ENCODE results near the gene FAM170B. TPM values are rescaled to one million over a fixed set of nuclear protein-coding genes. Genes with fewer than 3 reads are reported as not detected.

The FAM170B gene
- total RNA-seq, 1 donor = not detected

GRCh38 chr10:49123981-49124950, 9.6 kb downstream of the FAM170B start:
- TF ChIP-seq CTCF (IDR thresholded peaks at IDR 0.05; ENCODE audit: insufficient read depth, low read depth, low read length) = no peak
- no peak overlapping the region for H3K4me3 ChIP-seq (ENCODE audit: low read depth, low read length)
- DNase-seq (ENCODE audit: low read depth) = no peak

DNA sequence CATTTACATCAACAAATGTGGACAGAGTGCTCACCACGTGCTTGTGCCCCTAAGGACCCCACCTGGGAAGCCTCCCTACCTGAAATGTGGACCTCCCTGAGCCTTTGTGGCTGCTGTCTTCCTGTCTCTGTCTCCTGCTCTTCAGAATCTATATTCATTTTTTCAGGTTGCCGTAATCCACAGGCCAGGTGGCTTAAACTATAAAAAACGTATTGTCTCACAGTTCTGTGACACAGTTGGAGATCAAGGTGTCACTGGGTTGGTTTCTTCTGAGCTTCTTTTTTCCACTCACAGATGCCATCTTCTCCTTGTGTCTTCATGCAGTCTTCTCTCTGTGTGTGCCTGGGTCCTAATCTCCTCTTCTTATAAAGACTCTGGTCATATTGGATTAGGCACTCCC, 12.9 kb downstream of the FAM170B start:
- no peak for TF ChIP-seq CTCF (IDR thresholded peaks at IDR 0.05; ENCODE audit: insufficient read depth, low read depth, low read length)
- no peak overlapping the region for H3K4me3 ChIP-seq (ENCODE audit: low read depth, low read length)
- DNase-seq (ENCODE audit: low read depth) = no peak

- TF ChIP-seq CTCF (IDR thresholded peaks at IDR 0.05; ENCODE audit: insufficient read depth, low read depth, low read length) = no peak
- DNase-seq (ENCODE audit: low read depth) = no peak
- no peak overlapping the region for H3K4me3 ChIP-seq (ENCODE audit: low read depth, low read length)
Observed at GRCh38 chr10:49119746-49120145, 14.1 kb downstream of the FAM170B start.

DNA sequence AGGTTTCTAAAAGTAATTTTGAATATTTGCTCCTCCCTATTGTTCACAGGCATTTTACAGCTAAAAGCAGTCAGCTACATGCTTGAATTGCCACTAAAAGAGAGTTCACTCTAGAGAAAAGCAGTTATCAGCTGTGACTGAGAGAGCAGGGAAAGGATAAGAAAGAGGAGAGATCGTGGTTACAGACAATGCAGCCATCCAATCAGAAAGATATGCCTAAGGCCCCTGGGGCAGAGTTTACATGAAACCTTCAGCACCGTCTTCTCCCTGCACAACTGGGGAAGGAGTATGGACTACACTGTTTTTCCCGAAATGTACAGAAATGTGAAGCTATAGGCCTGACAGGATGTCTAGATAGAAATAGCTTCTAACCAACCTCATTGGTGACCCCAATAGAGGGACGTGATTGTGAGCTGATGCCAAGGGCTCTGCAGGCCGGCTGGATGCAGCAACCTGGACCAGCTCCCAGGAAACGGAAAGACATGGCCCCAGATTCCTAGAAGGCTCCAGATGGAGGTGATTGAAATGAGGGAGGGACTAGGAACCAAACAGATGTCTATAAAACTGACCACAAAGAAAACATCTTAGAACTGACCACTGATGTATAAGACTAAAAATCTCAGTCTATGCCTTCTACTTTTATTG, 15.3 kb downstream of the FAM170B start:
- H3K4me3 ChIP-seq (ENCODE audit: low read depth, low read length) = no peak overlapping the region
- no peak for TF ChIP-seq CTCF (IDR thresholded peaks at IDR 0.05; ENCODE audit: insufficient read depth, low read depth, low read length)
- DNase-seq (ENCODE audit: low read depth) = no peak

DNA sequence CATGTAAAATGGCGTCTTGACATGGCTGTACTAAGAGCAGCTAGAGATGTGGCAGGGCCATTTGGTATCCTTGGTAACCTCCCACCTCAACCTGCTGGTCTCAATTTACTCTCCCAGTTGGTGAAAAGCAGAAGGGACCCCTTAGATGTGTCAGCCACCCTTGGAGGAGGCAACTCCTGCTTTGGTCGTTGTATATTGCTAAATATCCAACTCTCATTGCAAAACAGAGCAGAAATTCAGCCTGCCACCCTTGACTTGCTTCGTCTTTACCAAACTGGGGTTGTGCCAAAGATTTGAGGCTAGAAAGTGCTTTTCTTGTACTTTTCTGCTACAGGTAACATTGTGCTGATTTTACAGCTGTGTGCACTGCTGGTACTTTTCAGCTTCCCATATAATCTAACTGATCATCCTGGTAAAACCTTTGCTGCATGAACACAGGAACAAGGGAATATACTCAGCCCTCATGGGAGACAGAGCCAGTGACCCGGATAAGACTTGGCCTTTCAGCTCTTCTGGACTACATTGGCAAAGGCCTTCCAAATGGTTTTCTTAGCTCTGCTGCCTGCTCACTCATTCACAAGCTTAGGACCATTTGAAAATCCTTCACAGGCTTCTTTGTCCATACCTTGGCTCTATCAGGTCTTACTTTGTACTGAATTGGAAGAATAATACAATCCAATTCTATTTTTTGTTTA, 16.3 kb downstream of the FAM170B start:
- TF ChIP-seq CTCF (IDR thresholded peaks at IDR 0.05; ENCODE audit: insufficient read depth, low read depth, low read length) = no peak
- no peak for DNase-seq (ENCODE audit: low read depth)
- no peak overlapping the region for H3K4me3 ChIP-seq (ENCODE audit: low read depth, low read length)

DNA sequence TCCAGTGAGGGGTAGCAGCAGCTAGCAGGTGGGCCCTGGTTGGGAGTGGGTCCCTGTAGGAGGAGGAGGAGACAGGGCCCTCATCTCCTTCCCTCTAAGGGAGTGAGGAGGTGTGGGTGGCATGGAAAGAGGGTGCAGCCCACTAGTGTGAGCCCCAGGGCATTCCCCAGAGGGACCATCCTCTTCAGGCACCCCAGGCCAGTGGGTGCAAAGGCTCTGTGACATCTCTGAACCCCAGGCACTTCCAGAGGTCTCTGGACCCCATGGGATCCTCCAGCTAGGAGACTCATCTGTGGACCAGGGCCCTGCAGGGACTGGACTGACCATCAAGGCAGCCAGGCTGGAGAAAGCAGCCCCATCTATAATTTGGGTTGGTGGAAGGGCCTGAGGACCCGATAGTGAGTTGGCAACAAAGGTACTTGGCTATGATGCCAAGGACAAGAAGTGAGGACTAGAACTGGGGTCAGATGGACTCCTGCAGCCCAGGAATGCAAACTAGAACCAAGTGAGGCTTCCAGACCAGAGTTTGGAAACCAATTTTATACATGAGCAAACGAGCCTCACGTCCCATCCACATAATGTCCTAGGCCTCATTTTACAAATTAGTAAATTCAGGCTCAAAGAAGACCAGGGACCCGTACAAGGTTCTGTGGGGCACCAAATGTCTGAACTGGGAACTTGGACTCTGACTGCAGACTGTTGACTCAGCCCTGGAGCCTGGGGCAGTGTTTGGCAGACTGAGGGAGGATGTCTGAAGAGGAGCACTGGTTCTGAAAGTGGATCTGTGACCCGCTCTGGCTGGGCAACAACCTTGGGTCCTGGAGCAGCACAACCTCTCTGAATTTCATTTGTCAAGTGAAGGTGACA, 17.1 kb downstream of the FAM170B start:
- no peak for DNase-seq (ENCODE audit: low read depth)
- TF ChIP-seq CTCF (IDR thresholded peaks at IDR 0.05; ENCODE audit: insufficient read depth, low read depth, low read length) = no peak

More for the DNA sequence above, 17.1 kb downstream of the FAM170B start:
- H3K4me3 ChIP-seq (ENCODE audit: low read depth, low read length) = no peak overlapping the region

All from fibroblast of villous mesenchyme (primary cell).